Thoracic aorta (tissue), 2 donors: ENCODE data around the gene SORCS1. TPM values are rescaled to one million over a fixed set of nuclear protein-coding genes. Genes with fewer than 3 reads are reported as not detected.
A peak's percentile ranks its signal among the peaks of the same experiment; 100 is the strongest.

Experiments
- ATAC-seq: fragments of 150-250 bp; one replicate; pipeline ENCODE4 v1.8.0; 2017; ENCODE audit warnings: low read depth; ENCODE audit not compliant: insufficient number of reproducible peaks, low FRiP score
- DNase-seq: peaks from one replicate; pipeline ENCODE4 v3.0.0-alpha.2; 2020; ENCODE audit warnings: low spot score
- H3K27ac ChIP-seq, 2 donors: fragments of 200-600 bp; sonication (generic); 1 replicate in 1 of 2; 2 replicates in 1 of 2; pipeline ENCODE4 v1.5.1; 2016; ENCODE audit warnings: mild to moderate bottlenecking in 2 of 2, moderate library complexity in 2 of 2
- H3K27me3 ChIP-seq: fragments of 200-600 bp; sonication (generic); replicated peaks from 2 replicates; pipeline ENCODE4 v1.6.0; 2016; ENCODE audit warnings: mild to moderate bottlenecking; ENCODE audit not compliant: insufficient read depth
- H3K36me3 ChIP-seq: fragments of 200-600 bp; sonication (generic); one replicate; pipeline ENCODE4 v1.5.1; 2016
- H3K4me1 ChIP-seq, 2 donors: fragments of 200-600 bp; sonication (generic); 1 replicate in 1 of 2; 2 replicates in 1 of 2; pipeline versions ENCODE4 v1.5.1 to v1.6.0; 2016; ENCODE audit warnings: low read depth in 2 of 2, mild to moderate bottlenecking in 1 of 2; ENCODE audit not compliant: control insufficient read depth in 1 of 2
- H3K4me3 ChIP-seq: fragments of 200-600 bp; sonication (generic); 2 replicates; pipeline ENCODE4 v1.5.1; 2016; ENCODE audit warnings: mild to moderate bottlenecking
- H3K9me3 ChIP-seq: fragments of 200-600 bp; sonication (generic); 2 replicates; pipeline ENCODE4 v1.5.1; 2016
- total RNA-seq, 2 donors: library from RNA; depleted of rRNA; stranded (reverse); fragments of >200 nt; gene quantifications; one replicate each; pipeline versions ENCODE4 v1.1.0 to v1.2.3, GENCODE V29; 2016
- TF ChIP-seq, protein P1 (sequence below): fragments of 200-600 bp; sonication (generic); IDR thresholded peaks from one replicate; pipeline ENCODE4 v1.5.1; 2019; ENCODE audit warnings: antibody characterized with exemption

The SORCS1 gene
- total RNA-seq, 2 donors from 2014 or later = 0.27 to 1.1 TPM

GRCh38 chr10:106713846-106714245 lies 450.7 kb downstream of the SORCS1 start:
- Histone ChIP-seq H3K27ac (no peak overlapping the region), H3K4me1 (no peaks in the 10 kb centered on the region), H3K36me3 (no peaks in the 10 kb centered on the region), H3K4me3 (no peak overlapping the region), H3K9me3 (no peaks in the 10 kb centered on the region), H3K27me3 (no peaks in the 10 kb centered on the region)
- TF ChIP-seq, protein P1, sequence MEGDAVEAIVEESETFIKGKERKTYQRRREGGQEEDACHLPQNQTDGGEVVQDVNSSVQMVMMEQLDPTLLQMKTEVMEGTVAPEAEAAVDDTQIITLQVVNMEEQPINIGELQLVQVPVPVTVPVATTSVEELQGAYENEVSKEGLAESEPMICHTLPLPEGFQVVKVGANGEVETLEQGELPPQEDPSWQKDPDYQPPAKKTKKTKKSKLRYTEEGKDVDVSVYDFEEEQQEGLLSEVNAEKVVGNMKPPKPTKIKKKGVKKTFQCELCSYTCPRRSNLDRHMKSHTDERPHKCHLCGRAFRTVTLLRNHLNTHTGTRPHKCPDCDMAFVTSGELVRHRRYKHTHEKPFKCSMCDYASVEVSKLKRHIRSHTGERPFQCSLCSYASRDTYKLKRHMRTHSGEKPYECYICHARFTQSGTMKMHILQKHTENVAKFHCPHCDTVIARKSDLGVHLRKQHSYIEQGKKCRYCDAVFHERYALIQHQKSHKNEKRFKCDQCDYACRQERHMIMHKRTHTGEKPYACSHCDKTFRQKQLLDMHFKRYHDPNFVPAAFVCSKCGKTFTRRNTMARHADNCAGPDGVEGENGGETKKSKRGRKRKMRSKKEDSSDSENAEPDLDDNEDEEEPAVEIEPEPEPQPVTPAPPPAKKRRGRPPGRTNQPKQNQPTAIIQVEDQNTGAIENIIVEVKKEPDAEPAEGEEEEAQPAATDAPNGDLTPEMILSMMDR = no peak
- DNase-seq (no peak), ATAC-seq (no peak)

- ATAC-seq (no peak), DNase-seq (no peak)
- H3K9me3 ChIP-seq = no peaks in the 10 kb centered on the region
- no peaks in the 10 kb centered on the region for H3K36me3 ChIP-seq
- TF ChIP-seq, protein P1 = no peak
- H3K27ac ChIP-seq = no peak overlapping the region
- no peak overlapping the region for H3K4me3 ChIP-seq
- H3K27me3 ChIP-seq = no peaks in the 10 kb centered on the region
- no peaks in the 10 kb centered on the region for H3K4me1 ChIP-seq
Measured at GRCh38 chr10:106712988-106713387, 451.5 kb downstream of the SORCS1 start.

- no peak overlapping the region for H3K4me3 ChIP-seq
- H3K4me1 ChIP-seq = no peaks in the 10 kb centered on the region
- TF ChIP-seq, protein P1 = peak; percentile 24
- H3K27ac ChIP-seq = no peak overlapping the region
- ATAC-seq (no peak), DNase-seq (no peak)
- no peaks in the 10 kb centered on the region for H3K9me3 ChIP-seq
- H3K27me3 ChIP-seq = no peaks in the 10 kb centered on the region
- H3K36me3 ChIP-seq = no peaks in the 10 kb centered on the region
Measured at GRCh38 chr10:106711313-106711906, 453.1 kb downstream of the SORCS1 start.

DNA sequence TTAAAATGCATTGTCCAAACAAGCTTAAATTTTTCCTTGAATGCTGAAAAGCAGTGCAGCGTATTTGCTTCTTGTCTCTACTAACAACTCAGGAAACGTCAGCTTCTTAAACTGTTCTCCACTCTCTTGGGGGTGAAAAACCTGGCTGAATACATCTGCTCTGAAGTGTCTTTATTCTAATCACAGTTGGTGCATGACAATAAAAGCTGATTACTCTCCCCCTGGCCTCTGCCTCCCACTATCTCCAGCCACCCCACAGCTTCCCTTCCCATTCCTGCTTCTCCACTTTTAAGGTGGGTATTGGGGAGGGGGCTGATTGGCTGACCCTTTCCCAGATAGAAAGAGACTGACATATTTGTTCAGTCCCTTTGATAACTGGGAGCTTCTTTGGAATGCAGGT lies 456.0 kb downstream of the SORCS1 start:
- H3K27me3 ChIP-seq = no peaks in the 10 kb centered on the region
- DNase-seq = no peak
- no peak for ATAC-seq
- no peak overlapping the region for H3K4me3 ChIP-seq
- no peaks in the 10 kb centered on the region for H3K9me3 ChIP-seq
- no peaks in the 10 kb centered on the region for H3K36me3 ChIP-seq
- no peak overlapping the region for H3K27ac ChIP-seq
- TF ChIP-seq, protein P1 = no peak
- no peaks in the 10 kb centered on the region for H3K4me1 ChIP-seq

- Histone ChIP-seq H3K9me3 (no peaks in the 10 kb centered on the region), H3K4me3 (no peak overlapping the region)
Measured at GRCh38 chr10:106707657-106708056, 456.8 kb downstream of the SORCS1 start.

More at GRCh38 chr10:106707657-106708056, 456.8 kb downstream of the SORCS1 start:
- Histone ChIP-seq H3K27ac (no peak overlapping the region), H3K36me3 (no peaks in the 10 kb centered on the region), H3K27me3 (no peaks in the 10 kb centered on the region), H3K4me1 (no peaks in the 10 kb centered on the region)
- DNase-seq (no peak), ATAC-seq (no peak)
- TF ChIP-seq, protein P1 = no peak
